ENCODE data around the gene PLEK2.

- TF ChIP-seq, protein P1, sequence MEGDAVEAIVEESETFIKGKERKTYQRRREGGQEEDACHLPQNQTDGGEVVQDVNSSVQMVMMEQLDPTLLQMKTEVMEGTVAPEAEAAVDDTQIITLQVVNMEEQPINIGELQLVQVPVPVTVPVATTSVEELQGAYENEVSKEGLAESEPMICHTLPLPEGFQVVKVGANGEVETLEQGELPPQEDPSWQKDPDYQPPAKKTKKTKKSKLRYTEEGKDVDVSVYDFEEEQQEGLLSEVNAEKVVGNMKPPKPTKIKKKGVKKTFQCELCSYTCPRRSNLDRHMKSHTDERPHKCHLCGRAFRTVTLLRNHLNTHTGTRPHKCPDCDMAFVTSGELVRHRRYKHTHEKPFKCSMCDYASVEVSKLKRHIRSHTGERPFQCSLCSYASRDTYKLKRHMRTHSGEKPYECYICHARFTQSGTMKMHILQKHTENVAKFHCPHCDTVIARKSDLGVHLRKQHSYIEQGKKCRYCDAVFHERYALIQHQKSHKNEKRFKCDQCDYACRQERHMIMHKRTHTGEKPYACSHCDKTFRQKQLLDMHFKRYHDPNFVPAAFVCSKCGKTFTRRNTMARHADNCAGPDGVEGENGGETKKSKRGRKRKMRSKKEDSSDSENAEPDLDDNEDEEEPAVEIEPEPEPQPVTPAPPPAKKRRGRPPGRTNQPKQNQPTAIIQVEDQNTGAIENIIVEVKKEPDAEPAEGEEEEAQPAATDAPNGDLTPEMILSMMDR (IDR thresholded peaks at IDR 0.05) = no peak
- no peak for TF ChIP-seq POLR2AphosphoS5 (IDR thresholded peaks at IDR 0.05; ENCODE audit: low read depth, low read length)
- TF ChIP-seq REST (IDR thresholded peaks at IDR 0.05; ENCODE audit: insufficient read depth in 1 of 2, low read depth in 2 of 2, low read length in 1 of 2) = no peak
- TF ChIP-seq TCF7L2 (IDR thresholded peaks at IDR 0.05; ENCODE audit: low read depth, low read length) = no peak
- TF ChIP-seq SIN3A (IDR thresholded peaks at IDR 0.05; ENCODE audit: borderline replicate concordance, insufficient read depth, low read depth, low read length) = no peak
These were observed 34.5 kb upstream of the PLEK2 start for GRCh38 chr14:67446371-67447032.

All from Panc1 (cell line).